Measurements from ENCODE around the gene PICALM.

Gene PICALM

GRCh38 chr11:86079421-86079820 lies 10.5 kb upstream of the PICALM start:
- H3K4me3 ChIP-seq (ENCODE audit: low read length), result no peak overlapping the region
- TF ChIP-seq, protein P1, sequence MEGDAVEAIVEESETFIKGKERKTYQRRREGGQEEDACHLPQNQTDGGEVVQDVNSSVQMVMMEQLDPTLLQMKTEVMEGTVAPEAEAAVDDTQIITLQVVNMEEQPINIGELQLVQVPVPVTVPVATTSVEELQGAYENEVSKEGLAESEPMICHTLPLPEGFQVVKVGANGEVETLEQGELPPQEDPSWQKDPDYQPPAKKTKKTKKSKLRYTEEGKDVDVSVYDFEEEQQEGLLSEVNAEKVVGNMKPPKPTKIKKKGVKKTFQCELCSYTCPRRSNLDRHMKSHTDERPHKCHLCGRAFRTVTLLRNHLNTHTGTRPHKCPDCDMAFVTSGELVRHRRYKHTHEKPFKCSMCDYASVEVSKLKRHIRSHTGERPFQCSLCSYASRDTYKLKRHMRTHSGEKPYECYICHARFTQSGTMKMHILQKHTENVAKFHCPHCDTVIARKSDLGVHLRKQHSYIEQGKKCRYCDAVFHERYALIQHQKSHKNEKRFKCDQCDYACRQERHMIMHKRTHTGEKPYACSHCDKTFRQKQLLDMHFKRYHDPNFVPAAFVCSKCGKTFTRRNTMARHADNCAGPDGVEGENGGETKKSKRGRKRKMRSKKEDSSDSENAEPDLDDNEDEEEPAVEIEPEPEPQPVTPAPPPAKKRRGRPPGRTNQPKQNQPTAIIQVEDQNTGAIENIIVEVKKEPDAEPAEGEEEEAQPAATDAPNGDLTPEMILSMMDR (conservative IDR thresholded peaks at IDR 0.05; ENCODE audit: low read length), result no peak
- DNase-seq (ENCODE audit: low read depth), result no peak

DNA sequence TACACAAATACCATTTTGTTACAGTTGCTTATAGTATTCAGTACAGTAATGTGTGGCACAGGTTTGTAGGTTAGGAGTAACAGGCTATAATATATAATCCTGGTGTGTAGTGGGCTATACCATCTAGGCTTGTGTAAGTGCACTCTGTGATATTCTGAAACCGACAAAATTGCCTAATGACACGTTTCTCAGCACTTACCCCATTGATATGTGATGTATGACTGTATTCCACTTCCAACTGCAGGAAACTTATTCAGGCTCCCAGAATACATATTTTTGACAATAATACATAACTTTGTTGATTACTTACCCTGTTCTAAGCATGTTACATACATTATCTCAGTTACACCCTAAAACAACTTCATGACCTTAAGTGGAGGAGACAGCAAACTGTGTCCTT lies 5.1 kb upstream of the PICALM start:
- H3K4me3 ChIP-seq (ENCODE audit: low read length), result no peak overlapping the region
- TF ChIP-seq, protein P1 (conservative IDR thresholded peaks at IDR 0.05; ENCODE audit: low read length), result no peak
- DNase-seq (ENCODE audit: low read depth), result no peak

DNA sequence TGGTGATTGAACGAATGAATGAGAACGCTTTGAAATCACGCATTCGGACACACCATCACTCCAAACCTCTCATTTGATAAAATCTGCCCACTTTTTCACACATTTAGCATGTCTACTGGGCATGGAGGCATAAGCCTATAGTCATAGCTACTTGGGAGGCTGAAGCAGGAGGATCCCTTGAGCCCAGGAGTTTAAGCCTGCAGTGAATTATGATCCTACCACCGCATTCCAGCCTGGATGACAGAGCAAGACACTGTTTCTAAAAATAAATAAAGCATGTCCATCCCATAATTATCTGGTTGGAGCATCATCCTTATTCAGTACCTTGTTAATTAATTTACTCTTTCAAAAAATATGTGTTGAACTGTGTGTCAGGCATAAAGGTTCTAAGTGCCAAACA lies 3.3 kb upstream of the PICALM start:
- TF ChIP-seq, protein P1 (conservative IDR thresholded peaks at IDR 0.05; ENCODE audit: low read length), result no peak
- peak; percentile 33 for DNase-seq (ENCODE audit: low read depth)
- H3K4me3 ChIP-seq (ENCODE audit: low read length), result no peak overlapping the region

DNA sequence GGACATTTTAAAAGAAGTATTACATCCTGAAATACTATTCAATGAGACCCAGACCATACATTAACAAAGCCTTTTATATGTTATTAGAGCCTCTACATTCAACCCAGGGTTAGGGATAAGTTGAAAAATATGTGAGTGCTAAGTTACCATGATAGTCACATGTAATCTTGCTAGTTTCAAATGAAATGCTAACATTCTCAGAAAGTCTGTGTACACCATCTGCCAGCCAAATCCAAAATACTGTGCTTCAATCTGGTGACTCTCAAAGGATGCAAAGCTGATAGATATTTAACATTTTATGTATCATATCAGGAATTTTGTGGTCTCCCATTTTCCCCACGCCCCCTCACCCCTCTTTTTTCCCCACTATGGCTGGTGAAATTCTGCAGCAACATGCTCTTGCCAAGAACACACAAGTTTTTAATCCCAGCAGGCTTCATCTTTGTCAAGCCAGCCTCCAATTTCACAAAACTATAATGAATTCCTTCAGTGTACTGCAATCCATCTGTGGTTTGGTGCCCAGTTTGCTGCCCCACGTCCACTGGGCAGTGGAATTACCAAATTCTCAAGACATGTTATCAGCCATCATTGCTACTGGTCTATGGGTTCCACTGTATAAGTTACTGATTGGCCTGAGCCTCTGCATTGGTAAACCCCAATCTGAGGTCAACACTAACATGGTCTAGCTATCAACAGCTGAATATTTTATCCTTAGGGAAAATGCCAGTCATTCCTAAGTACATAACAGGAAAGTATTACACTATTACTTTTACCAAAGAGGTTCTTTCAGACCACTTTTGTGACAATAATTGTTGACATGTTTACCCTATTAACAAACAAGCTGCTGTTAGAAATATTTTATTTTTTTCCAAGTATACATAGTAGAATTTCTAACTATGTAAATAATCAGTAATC lies 1.5 kb upstream of the PICALM start:
- H3K4me3 ChIP-seq (ENCODE audit: low read length), result peak overlapping the region; percentile 25
- peak; percentile 73 for DNase-seq (ENCODE audit: low read depth)
- TF ChIP-seq, protein P1 (conservative IDR thresholded peaks at IDR 0.05; ENCODE audit: low read length), result no peak

DNA sequence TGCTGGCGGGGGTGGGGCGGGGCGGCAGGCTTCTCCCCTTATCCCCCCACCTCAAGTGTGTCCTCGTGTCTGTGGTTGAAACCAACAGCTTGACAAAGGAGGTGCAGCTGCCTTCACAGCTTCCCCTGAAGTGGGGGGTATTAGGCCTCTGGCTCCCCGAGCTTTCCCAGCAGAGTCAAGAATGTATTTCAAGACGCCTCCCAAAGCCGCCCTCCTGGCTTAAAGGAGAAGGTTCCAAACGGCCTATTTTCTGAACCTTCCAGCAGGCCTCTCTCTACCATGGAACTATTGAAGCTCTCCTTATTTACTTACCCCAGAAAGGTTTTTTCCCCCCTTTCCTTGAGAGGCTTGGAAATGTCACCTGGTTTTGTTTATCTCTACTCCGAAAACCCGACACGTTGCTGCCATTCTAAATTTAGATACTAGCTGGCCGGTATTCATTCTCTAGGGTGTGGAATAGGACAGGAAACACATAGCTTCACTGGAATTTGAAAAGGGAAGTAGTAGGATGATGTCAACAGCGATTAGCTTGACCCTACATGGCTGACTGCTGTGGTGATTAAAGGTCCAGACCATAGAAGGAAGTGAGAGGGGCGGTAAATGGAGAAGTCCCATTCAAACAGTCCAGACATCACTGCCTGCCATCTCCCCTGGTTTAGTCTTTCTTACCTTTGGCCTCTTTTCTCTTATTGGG lies 671 bp upstream of the PICALM start:
- TF ChIP-seq, protein P1 (conservative IDR thresholded peaks at IDR 0.05; ENCODE audit: low read length), result no peak
- DNase-seq (ENCODE audit: low read depth), result peak; percentile 97
- peak overlapping the region; percentile 56 for H3K4me3 ChIP-seq (ENCODE audit: low read length)

DNA sequence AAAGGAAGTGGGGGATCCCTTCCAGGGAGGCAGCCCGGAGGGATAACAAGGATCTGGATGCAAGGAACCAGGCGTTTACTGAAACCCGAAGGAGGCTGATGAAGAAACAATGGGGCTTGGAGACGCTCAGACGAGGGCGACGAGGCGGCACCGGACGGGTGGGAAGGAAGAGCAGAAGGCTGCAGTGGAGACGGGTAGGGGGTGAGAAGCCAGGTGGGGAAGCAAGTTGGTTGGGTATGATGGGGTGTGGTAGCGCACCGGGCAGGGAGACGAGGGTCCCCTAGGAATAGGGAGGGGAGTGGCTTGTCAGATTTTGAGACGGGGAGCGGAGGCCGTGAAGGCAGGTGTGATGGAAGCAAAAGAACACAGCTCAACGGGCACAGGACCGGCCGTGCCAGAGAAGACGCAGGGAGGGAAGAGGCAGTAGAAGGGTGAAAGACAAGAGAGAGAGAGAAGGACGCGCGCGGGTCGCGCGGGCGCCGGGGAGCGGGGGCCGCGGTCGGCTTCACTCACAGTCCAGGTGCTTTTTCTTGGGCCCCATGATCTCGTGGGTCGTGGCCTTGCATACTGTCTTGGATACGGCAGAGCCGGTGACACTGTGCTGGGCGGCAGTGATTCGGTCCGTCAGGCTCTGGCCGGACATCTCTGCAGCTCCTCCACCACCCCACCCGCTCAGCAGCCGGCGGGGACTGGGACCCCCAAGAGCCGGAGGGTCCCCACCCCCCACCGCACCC lies 579 bp downstream of the PICALM start:
- DNase-seq (ENCODE audit: low read depth), result peak; percentile 24
- H3K4me3 ChIP-seq (ENCODE audit: low read length), result peak overlapping the region; percentile 71
- TF ChIP-seq, protein P1 (conservative IDR thresholded peaks at IDR 0.05; ENCODE audit: low read length), result no peak
